PC-9 (cell line): ENCODE measurements around the gene SLC39A1. TPM values are rescaled to one million over a fixed set of nuclear protein-coding genes. Genes with fewer than 3 reads are reported as not detected.

Experiments used
- BruUV-seq: library from RNA; stranded (reverse); fragments of 400-500 nt; replicated peaks from 2 replicates; lab custom pipeline; 2021; lab: Mats Ljungman, UMichigan
- CTCF ChIA-PET: fragments of 300-600 bp; sonication (Branson Sonifier 250); formaldehyde crosslinking; loops from one replicate; lab custom pipeline; 2022; ENCODE audit warnings: antibody characterized with exemption; lab: Charles Lee
- POLR2A ChIA-PET: fragments of 300-600 bp; sonication (Branson Sonifier 250); formaldehyde crosslinking; loops from one replicate; lab custom pipeline; 2022; ENCODE audit warnings: antibody characterized with exemption; ENCODE audit not compliant: unreplicated experiment; lab: Charles Lee
- DNase-seq, 2 experiments: peaks; one replicate each; pipeline versions ENCODE4 v3.0.0 to v3.0.0-alpha.2; 2015 to 2022; ENCODE audit warnings: mixed read lengths in 1 of 2
- H2AFZ ChIP-seq: fragments of 200-600 bp; sonication (generic); 2 replicates; pipeline ENCODE4 v1.8.1; 2017; ENCODE audit warnings: antibody characterized with exemption
- H3F3A ChIP-seq: fragments of 200-600 bp; sonication (generic); 2 replicates; pipeline ENCODE4 v1.8.1; 2017; ENCODE audit warnings: antibody characterized with exemption, mild to moderate bottlenecking, low read depth; ENCODE audit not compliant: insufficient read depth
- H3K27ac ChIP-seq: fragments of 200-600 bp; sonication (generic); 2 replicates; pipeline ENCODE4 v1.6.1; 2016; ENCODE audit warnings: mixed run types
- H3K27me3 ChIP-seq: fragments of 200-600 bp; sonication (generic); 2 replicates; pipeline ENCODE4 v1.6.1; 2016; ENCODE audit warnings: low read depth, mixed run types; ENCODE audit not compliant: insufficient read depth
- H3K36me3 ChIP-seq: fragments of 200-600 bp; sonication (generic); 2 replicates; pipeline ENCODE4 v1.6.1; 2016; ENCODE audit warnings: low read depth, mixed run types
- H3K4me1 ChIP-seq: fragments of 200-600 bp; sonication (generic); replicated peaks from 2 replicates; pipeline ENCODE4 v1.6.1; 2016; ENCODE audit warnings: mixed run types; ENCODE audit not compliant: insufficient read depth
- H3K4me2 ChIP-seq: fragments of 200-600 bp; sonication (generic); 2 replicates; pipeline ENCODE4 v1.6.1; 2017; ENCODE audit warnings: mixed run types
- H3K4me3 ChIP-seq: fragments of 200-600 bp; sonication (generic); 2 replicates; pipeline ENCODE4 v1.6.1; 2016; ENCODE audit warnings: mixed run types
- H3K79me2 ChIP-seq: fragments of 200-600 bp; sonication (generic); 2 replicates; pipeline ENCODE4 v1.6.1; 2017; ENCODE audit warnings: low read depth, mixed run types
- H3K9me2 ChIP-seq: fragments of 200-600 bp; sonication (generic); 2 replicates; pipeline ENCODE4 v1.8.1; 2017; ENCODE audit warnings: mild to moderate bottlenecking; ENCODE audit not compliant: insufficient read depth
- H3K9me3 ChIP-seq: fragments of 200-600 bp; sonication (generic); 2 replicates; pipeline ENCODE4 v1.8.1; 2016; ENCODE audit warnings: low read depth; ENCODE audit not compliant: insufficient read depth
- H4K20me1 ChIP-seq: fragments of 200-600 bp; sonication (generic); 2 replicates; pipeline ENCODE4 v1.8.1; 2017; ENCODE audit not compliant: insufficient read depth
- EZH2 ChIP-seq: fragments of 200-600 bp; sonication (generic); IDR thresholded peaks from 2 replicates; pipeline ENCODE4 v1.8.0; 2017; ENCODE audit warnings: antibody characterized with exemption, low read depth
- intact Hi-C: fragments of 100-400 bp; cut with micrococcal nuclease; formaldehyde crosslinking; loops from one replicate; pipeline ENCODE4 v1.10.0; 2022; ENCODE audit not compliant: unreplicated experiment
- total RNA-seq: library from RNA; stranded (reverse); gene quantifications from 2 replicates; pipeline ENCODE4 v1.2.3, GENCODE V29; 2021
- TF ChIP-seq, protein P1 (sequence below): fragments of 200-600 bp; sonication (generic); conservative IDR thresholded peaks from 2 replicates; pipeline ENCODE4 v1.6.1; 2017; ENCODE audit warnings: mixed run types, antibody characterized with exemption, mild to moderate bottlenecking, moderate library complexity

Gene SLC39A1
- total RNA-seq, 1 experiment from 2014 or later, result 141 TPM

DNA sequence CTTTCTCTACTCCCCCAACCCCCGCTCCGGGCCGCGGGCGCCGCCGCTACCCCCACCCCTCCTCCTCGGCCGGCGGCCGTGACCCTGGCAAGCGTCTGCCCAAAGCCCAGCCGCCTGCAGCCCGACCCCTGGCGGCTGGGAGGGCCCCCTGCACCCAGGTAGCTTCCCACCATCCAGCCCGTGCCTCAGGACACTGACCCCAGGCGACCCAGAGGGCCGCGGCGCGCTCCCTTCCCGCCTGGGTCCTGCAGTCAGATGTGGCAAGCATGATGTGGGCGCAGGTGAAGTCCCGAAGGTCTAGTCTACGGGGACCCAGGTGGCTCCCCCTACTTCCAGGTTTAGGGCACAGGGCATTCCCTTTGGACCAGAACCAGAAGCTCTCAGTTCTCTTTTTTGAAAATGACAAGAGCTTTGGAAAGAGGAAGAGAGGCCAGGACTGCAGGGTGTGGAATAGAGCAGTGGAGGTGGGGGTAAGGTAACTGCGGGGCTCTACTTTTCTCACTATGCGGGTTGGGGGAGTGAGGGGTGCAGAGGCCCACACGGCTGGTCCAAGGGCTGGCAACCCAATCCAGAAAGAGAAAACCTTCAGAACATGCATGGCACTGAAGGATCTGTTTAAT is 16.6 kb downstream of the SLC39A1 start, which contains the start of gene DENND4B:
TSS of gene DENND4B (minus strand) at position 97 of the 620 bp plus-strand sequence. CDS start 2,344 bp downstream, outside the sequence.
- Histone ChIP-seq H3K27me3 (no peaks in the 10 kb centered on the region), H3K36me3 (peaks cover 8% of the 10 kb centered on the region), H3K4me2 (peak within 1 kb of the TSS; percentile 98), H3K9me3 (no peaks in the 10 kb centered on the region), H3K27ac (no peak within 1 kb of the TSS), H3K4me1 (peaks cover 10% of the 10 kb centered on the region; the same call in 1 of the 2 replicates), H3F3A (peaks cover 16% of the 10 kb centered on the region; the same call in 1 of the 2 replicates), H3K4me3 (peak within 1 kb of the TSS; percentile 85), H3K79me2 (peaks cover 19% of the 10 kb centered on the region), H2AFZ (peak within 1 kb of the TSS; percentile 94), H4K20me1 (no peaks in the 10 kb centered on the region), H3K9me2 (no peaks in the 10 kb centered on the region)
- no peak for TF ChIP-seq EZH2
- TF ChIP-seq, protein P1, sequence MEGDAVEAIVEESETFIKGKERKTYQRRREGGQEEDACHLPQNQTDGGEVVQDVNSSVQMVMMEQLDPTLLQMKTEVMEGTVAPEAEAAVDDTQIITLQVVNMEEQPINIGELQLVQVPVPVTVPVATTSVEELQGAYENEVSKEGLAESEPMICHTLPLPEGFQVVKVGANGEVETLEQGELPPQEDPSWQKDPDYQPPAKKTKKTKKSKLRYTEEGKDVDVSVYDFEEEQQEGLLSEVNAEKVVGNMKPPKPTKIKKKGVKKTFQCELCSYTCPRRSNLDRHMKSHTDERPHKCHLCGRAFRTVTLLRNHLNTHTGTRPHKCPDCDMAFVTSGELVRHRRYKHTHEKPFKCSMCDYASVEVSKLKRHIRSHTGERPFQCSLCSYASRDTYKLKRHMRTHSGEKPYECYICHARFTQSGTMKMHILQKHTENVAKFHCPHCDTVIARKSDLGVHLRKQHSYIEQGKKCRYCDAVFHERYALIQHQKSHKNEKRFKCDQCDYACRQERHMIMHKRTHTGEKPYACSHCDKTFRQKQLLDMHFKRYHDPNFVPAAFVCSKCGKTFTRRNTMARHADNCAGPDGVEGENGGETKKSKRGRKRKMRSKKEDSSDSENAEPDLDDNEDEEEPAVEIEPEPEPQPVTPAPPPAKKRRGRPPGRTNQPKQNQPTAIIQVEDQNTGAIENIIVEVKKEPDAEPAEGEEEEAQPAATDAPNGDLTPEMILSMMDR, result peak; percentile 88
- DNase-seq, result peak; percentile 59 to 79
- intact Hi-C loops, result loop anchor here (1.0 kb wide), 2 partner anchors 17 to 149 kb away; partner anchors contain the start of gene SLC39A1
- ChIA-PET POLR2A (interaction anchor here (0.6 to 0.7 kb wide), 4 partner anchors 110 to 985 kb away, joined by 4 to 11 read pairs (median 5); no protein-coding TSS in a partner anchor), CTCF (interaction anchor here (0.5 to 1.5 kb wide), 4 partner anchors 10 to 126 kb away, joined by 3 to 6 read pairs (median 5); partner anchors contain the start of gene RAB13)
- no TSS peak for BruUV-seq

DNA sequence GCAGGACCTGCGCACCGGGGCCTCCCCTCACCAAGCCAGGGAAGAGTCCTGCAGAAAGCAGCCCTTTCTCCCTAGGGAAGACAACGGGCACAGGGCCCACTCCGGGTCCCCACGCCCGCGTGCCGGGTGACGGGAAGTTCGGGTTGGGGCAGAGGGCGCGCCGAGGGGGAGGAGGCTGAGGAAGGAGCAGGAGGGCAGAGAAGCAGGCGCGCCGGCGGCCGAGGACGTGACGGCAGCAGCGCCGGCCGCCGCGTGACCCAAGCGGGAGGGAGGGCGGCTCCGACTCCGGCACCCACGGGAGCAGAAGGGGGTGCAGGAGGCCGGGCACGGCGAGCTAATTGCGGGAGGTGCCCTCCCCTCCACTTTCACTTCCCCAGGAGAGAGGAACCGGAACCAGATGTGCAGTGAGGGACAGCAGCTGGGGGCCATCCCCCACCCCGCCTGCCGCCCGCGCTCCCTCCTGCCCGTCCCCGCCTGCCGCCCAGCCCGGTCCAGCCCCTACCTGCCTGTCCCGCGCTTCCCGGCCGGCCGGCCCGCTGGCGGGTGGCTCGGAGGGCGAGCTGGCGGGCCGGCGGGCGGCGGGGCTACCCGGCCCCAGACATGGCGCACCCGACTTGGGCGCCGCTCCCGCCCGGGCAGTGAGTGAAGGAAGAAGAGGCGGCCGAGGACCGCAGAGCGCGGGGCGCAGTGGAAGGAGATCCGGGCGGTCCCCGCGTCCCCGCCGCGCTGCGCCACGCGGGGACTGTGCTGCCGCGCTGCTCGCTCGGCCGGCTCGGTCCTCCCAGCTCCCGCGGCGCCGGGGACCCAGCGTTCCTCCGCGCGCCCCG is 17.3 kb downstream of the SLC39A1 start:
- peaks cover 10% of the 10 kb centered on the region; the same call in 1 of the 2 replicates for H3K4me1 ChIP-seq
- peak overlapping the region; percentile 94 for H2AFZ ChIP-seq
- BruUV-seq, result TSS peak; percentile 32
- peak overlapping the region; percentile 98 for H3K4me2 ChIP-seq
- H3F3A ChIP-seq, result peaks cover 16% of the 10 kb centered on the region; the same call in 1 of the 2 replicates
- H3K79me2 ChIP-seq, result peaks cover 19% of the 10 kb centered on the region
- DNase-seq, result peak in 1 of 2 experiments; percentile 64
- H4K20me1 ChIP-seq, result no peaks in the 10 kb centered on the region
- CTCF ChIA-PET, result interaction anchor here (0.5 to 1.5 kb wide), 6 partner anchors 11 to 148 kb away, joined by 3 to 6 read pairs (median 4); partner anchors contain the start of gene RAB13
- H3K27me3 ChIP-seq, result no peaks in the 10 kb centered on the region
- POLR2A ChIA-PET, result interaction anchor here (0.6 to 0.7 kb wide), 3 partner anchors 110 to 986 kb away, joined by 5 to 11 read pairs (median 5); no protein-coding TSS in a partner anchor
- peak overlapping the region; percentile 85 for H3K4me3 ChIP-seq
- H3K9me2 ChIP-seq, result no peaks in the 10 kb centered on the region
- TF ChIP-seq, protein P1, result no peak
- TF ChIP-seq EZH2, result no peak
- H3K27ac ChIP-seq, result no peak overlapping the region
- H3K9me3 ChIP-seq, result no peaks in the 10 kb centered on the region
- intact Hi-C loops, result loop anchor here (1.0 kb wide), 3 partner anchors 17 to 149 kb away; partner anchors contain the start of genes RAB13 and SLC39A1
- H3K36me3 ChIP-seq, result peaks cover 8% of the 10 kb centered on the region
